ENCODE measurements around the gene TUBGCP2.

The TUBGCP2 gene

DNA sequence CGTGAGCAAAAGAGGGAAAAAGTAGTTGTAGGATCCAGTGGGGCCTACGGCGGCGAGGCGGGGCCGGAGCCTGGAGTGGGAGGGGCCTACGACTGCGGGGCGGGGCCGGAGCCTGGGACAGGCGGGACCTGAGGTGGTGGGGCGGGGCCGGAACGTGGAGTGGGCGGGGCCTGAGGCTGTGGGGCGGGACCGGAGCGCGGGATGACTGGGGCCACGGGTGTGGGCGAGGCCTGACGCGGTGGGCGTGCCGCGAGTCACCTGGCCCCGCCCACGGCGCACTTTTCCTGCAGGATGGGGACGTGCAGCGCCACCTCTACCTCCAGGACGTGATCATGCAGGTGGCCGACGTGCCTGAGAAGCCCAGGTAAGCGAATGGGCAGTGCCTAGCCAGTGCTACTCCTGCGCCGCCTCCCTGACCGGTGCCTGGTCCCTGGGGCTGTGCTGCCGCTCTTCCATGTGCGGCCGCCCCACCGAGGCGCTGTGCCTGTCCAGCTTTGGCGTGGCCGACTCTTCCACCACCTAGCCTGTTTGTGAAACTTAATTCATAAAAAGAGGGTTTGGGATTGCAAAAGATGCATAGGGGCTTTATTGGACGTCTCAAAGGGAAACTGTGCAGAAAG is 538 bp upstream of the TUBGCP2 start:
- in situ Hi-C loops (cut with MboI; ENCODE audit: low sequenced_read_pairs), result no loop called here

DNA sequence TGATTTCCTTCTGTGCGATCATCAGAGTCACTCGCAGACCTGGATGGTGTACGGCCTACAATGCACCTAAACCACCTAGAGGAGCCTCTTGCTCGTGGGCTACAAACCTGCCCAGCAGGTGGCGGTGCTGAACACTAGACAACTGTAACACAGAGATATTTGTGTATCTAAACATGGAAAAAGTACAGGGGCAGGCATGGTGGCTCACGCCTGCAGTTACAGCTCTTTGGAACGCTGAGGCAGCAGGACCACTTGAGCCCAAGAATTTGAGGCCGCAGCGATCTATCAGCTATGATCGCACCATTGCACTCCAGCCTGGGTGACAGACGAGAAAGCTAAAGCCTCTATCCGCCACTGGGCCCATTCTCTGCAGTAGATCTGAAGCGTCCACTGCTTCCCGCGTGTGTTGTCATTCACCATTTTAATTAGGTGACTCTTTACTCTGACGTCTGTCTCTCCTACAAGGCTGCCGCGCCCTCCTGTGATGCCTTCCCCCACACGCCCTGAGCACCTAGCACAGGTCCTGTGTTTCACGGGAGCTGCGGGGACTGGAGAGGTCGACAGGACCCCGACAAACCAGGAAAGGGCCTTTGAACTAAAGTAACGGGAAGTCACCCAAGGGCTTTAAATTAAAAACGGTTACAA is 774 bp downstream of the TUBGCP2 start:
- in situ Hi-C loops (cut with MboI; ENCODE audit: low sequenced_read_pairs), result no loop called here

DNA sequence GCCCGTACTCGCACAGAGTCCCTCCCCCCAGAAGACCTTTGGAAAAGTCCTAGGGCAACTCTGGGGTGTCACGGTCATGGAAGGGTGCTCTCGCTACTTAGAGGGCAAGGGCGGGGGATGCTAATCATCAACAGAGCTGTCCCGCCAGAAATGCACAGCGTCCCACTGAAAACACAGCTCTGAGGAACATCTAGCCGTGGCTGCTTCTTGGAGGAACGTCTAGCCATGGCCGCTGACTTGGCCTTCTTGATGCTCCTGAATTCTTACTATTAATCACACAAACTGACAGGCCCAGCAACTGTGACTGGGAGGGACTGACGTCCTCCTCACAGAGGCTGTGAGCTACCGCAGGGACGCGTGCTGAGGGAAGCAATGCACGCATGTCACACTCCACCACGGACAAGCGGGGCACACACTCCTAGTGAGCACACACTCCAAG is 1.7 kb downstream of the TUBGCP2 start:
- in situ Hi-C loops (cut with MboI; ENCODE audit: low sequenced_read_pairs), result no loop called here

DNA sequence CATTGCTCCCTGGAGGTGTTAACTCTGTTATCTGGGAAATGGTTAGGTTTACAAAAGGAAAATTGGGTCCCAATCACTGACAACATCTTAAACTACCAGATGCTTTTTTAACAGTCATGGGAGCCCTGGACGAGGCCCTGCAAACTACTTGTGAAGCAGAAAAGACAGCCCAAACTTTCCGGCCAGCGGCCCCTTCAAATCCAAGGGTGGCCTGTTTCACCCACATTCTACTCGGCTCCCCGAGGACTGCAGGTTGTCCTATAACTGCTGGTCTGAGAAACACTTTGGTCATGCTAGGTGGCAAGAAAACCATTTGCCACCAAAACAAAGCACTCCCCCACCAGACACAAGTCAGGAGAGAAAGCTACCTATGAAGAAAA is 2.6 kb downstream of the TUBGCP2 start:
- in situ Hi-C loops (cut with MboI; ENCODE audit: low sequenced_read_pairs), result no loop called here

DNA sequence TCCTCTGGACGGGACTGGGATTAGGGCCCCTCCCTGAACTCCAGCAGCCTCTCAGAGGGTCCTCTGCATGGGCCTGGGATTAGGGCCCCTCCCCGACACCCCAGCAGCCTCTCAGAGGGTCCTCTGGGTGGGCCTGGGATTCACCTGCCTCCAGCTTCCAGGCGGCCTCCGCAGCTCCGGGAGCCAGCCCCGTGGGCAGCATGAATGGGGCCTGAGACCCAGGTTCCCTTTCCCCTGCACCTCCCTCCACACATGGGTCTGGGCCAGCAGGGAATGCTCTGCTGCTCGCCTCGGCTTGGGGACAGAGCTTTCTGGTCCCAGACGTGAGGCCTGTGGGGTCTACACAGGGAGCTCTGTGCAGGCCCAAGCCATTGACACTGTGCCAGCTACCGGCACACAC is 5.5 kb downstream of the TUBGCP2 start:
- in situ Hi-C loops (cut with MboI; ENCODE audit: low sequenced_read_pairs), result no loop called here

DNA sequence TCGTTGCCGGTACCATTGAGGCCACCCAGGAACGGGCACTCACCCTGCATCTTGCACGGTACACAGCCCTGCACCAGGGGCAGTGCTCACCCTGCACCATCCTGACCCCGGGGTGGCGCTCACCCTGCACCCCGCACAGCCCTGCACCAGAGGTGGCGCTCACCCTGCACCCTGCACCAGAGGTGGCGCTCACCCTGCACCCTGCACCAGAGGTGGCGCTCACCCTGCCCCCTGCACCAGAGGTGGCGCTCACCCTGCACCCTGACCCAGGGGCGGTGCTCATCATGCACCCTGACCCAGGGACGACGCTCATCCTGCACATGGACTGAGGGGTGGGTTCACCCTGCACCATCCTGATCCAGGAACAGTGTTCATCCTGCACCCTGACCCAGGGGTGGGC is 6.4 kb downstream of the TUBGCP2 start:
- in situ Hi-C loops (cut with MboI; ENCODE audit: low sequenced_read_pairs), result no loop called here

DNA sequence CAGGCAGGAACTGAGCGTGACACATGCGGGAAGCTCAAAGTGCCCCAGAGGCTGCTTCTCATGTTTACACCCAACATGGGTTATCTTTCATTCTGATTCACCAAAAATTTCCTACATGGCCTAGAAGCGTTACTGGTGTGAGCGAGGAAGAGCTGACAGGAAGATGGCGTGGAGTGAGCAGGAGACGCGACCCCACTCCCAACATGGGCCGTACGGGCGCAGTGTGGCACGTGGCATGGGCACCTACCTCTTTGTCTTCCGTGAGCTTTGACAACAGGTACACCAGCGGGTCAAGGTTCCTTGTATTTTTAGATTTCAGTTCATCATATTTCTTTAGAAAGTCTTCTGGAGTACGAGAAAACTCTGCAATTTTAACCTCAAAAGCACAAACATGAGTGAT is 8.9 kb downstream of the TUBGCP2 start:
- in situ Hi-C loops (cut with MboI; ENCODE audit: low sequenced_read_pairs), result no loop called here

DNA sequence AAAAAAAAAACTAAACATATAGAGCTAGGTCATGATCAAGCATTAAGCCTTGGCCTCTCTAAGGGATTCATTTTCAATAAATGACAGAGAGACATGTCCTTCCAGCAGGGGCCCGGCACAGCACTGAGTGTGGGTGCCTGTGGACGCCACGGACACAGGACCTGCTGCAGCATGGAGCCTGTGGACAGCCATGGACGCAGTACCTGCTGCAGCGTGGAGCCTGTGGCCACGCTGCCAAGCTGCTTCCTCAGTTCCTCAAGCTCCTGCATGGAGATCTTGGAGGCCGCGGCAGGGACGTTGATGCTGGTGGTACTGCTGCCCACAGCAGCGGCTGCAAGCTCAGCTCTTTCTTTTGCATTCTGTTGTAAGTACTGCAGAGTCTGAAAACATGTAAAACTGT is 9.4 kb downstream of the TUBGCP2 start:
- in situ Hi-C loops (cut with MboI; ENCODE audit: low sequenced_read_pairs), result no loop called here

DNA sequence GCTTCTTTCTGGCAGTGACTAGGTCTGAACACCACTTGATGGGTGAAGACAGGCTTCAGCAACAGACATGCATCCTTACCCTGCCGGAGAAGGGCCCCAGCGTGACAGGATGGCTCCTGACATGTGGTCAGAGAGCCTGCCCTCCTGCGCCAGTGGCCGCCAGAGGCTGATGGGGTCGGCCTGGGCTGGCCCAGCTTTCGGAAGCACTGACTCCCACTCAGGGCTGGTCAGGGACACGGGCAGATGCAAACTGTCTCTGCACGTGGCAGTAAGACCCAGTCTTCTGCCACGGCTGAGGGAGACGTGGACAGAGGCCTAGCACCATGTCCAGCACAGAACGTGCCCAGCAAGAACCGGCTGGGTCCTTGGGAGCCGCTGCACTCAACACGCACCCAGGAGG is 10.2 kb downstream of the TUBGCP2 start:
- in situ Hi-C loops (cut with MboI; ENCODE audit: low sequenced_read_pairs), result no loop called here

DNA sequence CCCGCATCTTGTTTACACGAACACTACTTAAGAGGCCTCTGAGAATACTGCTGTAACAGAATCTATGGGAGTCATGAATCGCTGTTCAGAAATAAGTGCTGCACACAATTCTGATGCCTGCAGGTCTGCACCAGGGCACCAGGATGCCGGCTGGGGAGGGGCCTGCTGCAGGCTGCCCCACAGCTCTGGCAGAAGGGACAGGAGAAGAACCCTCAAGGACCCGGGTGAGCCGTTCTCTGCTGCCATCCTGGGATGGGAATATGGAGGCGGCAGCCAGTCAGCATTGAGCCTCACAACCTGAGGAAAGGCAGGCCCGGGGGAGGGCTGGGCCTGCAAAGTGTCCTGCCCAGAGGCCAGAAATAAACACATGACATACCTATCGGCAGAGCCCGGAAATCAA is 11.2 kb downstream of the TUBGCP2 start:
- in situ Hi-C loops (cut with MboI; ENCODE audit: low sequenced_read_pairs), result no loop called here

DNA sequence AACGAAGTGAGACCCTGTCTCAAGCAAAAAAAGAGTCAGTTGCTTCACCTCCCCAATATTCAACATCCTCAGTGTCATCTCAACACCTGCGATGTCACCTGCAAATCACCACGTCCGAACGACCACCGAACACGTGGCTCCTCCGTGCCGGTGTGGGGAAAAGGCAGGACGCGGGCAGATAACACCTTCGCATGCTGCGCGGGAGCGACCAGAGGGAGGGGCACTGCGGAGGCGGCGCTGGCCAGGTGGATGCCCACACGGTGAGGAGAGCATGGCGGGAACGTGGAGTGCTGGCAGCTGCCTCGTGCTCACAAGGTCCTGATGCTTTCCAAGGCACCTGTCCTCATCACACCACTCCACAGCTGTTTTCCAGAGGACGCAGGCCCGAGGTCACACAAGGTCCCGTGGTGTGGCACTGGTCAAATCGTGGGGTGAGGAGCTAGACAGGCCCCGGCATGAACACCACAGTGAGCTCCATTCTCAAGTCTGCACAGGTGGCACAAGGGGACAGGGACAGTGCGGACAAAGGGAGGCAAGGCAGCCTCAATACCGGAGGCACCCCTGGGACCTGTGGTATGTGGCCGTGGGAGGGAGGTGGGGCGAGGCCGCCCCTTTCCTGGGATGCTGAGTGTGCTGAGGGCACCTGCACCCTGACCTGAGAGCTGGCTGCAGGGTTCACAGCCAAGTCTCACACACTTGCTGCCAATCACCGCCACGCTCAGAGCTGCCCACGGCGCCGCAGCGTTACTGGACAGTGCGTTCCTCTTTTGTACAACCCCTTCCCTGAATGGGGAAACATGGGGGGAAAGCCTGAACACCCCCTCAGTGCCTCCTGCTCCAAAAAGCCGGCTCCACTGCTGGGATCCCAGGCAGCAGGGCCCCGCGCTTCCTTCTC is 13.0 kb downstream of the TUBGCP2 start:
- in situ Hi-C loops (cut with MboI; ENCODE audit: low sequenced_read_pairs), result no loop called here

DNA sequence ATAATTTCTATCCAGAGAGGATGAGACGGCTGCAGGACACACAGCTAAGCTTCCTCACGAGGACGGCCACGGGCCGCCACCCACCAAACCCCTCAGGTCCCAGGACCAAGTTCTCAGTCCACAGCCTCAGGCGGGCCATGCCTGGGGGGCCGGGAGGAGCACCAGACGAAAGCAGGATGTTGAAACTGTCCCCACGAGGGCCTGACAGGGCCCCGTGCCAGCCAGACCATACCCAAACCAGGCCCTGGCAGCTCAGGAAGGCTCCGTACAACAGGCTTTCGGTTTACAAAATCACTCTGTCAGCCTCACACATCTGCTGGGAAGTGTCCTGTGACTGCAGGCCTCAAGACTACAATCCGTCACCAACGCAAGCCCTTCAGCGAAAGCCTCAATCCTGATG is 14.5 kb downstream of the TUBGCP2 start:
- in situ Hi-C loops (cut with MboI; ENCODE audit: low sequenced_read_pairs), result no loop called here

DNA sequence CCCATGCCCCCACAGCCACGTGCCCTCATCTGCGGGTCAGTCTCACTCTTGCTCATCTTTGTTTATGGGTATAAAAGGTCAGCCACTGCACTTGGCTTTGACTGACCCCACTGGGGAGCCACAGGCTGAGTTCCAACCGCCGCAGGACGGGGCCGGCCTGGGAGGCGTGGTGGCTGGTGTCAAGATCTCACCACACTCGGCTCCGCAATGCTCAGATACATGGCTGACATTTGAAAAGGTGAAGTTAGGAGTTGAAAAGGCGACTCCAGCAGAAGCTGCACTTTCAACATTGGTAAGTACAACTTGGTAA is 14.9 kb downstream of the TUBGCP2 start:
- in situ Hi-C loops (cut with MboI; ENCODE audit: low sequenced_read_pairs), result no loop called here

DNA sequence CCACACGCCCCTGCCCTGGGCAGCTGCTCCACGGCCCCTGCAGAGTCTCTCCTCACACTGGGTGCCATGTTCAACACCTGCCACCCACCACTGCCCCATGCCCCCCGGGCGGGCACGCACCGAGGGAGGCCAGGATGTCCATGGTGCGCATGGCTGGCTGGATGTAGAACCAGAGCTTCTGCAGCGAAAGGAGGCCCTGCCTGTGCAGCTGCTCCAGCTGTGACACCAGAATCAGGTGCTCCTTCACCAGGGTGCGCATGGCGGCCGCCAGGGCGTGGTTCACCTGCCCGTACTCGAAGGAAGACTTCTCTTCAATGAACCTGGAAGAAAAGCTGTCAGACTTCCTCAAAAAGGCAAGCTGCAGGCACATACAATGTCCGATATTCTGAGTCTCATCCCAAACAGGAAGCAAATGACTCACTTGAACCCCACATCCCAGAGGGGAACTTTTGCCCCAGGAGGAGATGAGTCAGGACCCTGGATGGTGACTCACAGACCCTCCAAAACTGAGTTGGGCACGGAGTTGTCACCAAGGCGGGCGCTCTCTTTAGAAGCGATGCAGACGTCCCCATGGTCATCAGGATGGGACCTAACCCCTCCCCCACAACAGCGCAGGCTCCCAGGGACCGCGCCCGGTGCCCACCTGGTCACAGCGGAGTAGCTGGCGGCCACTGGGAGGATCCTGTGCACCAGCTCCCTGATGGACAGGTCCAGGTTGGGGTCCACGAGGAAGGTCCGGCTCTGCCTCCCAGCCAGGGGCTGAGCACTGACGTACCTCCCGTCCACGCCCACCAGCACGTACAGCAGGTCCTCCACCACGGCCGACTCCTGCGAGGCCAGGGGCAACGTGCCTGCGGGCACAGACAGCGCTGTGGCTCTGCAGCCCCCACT is 15.5 kb downstream of the TUBGCP2 start:
- in situ Hi-C loops (cut with MboI; ENCODE audit: low sequenced_read_pairs), result no loop called here

DNA sequence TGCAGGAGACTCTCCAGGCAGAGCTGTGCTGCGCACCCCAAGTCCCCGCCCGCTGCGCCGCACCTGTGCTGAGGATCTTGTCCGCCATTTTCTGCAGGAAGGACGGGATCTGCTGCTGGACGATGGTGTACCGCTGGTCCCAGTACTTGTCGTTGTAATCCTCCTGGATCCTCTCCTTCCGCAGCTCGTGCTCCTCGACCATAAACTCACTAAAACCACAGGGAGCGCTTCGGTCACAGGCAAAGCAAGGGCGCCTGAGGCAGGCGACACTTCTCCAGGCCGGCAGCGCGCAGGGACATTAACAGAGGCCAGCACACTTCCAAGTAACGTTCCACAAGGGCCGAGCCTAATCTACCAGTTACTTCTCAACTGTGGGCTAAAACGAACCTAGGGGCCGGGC is 18.9 kb downstream of the TUBGCP2 start:
- in situ Hi-C loops (cut with MboI; ENCODE audit: low sequenced_read_pairs), result no loop called here

DNA sequence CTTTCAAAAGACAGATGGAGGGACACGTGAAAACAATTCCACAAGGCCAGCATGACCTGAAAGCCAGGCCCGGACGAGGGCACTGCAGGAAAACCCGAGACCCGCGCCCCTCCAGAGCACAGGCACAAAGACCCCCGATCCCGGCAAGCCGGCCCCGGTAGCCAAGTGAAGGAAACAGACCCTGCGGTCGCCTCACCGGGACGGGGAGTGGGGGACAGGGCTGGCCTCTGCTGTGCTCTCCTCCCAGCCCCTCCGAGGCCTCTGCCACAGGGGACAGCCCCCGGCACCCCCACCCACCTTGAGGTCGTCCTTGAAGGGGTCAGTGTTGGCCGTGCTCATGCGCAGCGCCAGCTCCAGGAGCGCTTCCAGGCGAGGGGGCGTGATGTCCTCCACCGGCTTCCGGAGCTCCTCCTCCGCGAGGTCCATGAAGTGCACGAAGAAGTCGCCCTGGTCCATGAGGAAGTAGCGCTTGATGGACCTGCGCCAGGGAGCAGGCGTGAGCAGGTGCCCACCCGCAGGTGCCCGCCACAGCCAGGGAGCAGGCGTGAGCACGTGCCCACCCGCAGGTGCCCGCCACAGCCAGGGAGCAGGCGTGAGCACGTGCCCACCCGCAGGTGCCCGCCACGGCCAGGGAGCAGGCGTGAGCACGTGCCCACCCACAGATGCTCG is 20.7 kb downstream of the TUBGCP2 start:
- in situ Hi-C loops (cut with MboI; ENCODE audit: low sequenced_read_pairs), result no loop called here

DNA sequence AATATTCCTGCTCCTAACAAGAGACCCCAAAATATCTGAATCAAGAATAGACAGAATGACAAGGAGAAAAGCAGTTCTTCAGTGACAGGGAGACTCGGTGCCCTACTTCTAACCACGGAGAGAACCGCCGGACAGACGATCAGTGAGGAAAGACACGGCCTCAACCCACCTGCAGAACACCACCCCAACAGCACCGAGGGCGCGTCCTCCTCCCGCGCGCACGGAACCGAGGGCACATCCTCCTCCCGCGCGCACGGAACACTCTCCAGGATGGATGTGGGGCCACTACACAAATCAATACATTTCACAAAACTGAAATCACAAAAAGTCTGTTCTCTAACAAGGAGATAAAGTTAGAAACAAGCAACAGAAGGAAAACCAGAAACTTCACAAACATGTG is 22.3 kb downstream of the TUBGCP2 start:
- in situ Hi-C loops (cut with MboI; ENCODE audit: low sequenced_read_pairs), result no loop called here

DNA sequence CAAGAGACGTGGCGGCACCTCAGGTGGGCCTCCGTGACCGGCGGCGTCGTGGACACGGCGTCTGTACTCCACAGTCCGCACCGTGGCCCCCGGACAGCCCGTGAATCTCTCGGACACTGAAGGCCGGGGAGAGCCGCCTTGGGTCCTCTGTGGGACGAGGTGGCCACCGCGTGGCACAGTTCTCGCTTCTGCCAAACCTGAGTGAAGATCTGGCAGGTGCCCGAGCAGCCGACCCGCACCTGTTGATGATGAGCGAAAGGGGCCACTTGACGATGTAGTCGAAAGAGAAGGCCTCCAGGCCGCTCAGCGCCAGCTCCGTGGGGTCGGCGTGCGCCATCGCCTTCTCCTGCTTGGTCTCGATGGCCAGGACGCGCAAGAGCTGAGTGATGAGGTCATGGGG is 23.5 kb downstream of the TUBGCP2 start:
- in situ Hi-C loops (cut with MboI; ENCODE audit: low sequenced_read_pairs), result no loop called here

DNA sequence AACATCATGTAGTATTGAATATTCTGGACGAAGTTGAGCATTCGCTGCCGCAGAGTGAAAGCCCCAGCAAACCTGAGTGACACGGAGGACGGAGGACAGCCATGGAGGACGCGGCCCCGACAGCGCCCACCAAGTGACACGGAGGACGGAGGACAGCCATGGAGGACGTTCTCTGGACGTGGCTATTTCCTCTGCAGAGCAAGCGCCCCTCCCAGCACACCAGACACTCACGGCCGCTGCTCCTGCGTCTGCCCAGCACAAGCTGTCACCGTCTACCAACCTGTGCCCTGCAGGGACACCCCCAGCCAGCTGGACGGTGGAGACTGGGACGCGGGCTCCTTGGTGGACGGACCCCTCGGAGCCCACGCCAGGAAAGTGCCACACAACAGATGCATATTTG is 24.7 kb downstream of the TUBGCP2 start:
- in situ Hi-C loops (cut with MboI; ENCODE audit: low sequenced_read_pairs), result no loop called here

DNA sequence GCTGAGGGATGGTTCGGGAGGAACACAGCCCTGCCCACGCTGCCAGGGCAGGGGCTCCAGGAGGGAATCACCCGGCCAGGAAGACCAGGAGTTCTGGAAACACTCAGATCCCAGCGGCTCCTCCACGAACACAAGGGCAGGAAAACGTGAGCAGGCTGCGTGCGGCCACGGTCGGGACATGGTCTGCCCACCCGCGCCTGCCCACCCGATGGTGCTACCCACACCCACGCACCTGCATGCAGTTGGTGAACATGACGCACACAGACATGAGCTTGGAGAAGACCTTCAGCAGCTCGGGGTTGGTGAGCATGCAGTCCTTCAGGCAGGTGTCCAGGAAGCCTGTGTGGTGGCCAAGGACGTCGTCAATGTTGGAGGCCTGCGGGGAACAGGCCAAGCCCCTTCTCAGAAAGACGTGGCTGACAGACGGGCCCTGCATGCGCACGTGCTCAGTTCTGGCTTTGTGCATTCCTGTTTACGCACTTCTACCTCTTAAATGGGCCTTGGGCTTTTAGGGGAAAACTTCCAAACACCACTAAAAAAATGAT is 25.8 kb downstream of the TUBGCP2 start:
- in situ Hi-C loops (cut with MboI; ENCODE audit: low sequenced_read_pairs), result no loop called here
